SK-N-SH (cell line): ENCODE results near the gene MYOG. TPM values are rescaled to one million over a fixed set of nuclear protein-coding genes. Genes with fewer than 3 reads are reported as not detected.

Source experiments
- CTCF ChIA-PET: fragments of 300-600, 350-600 bp; formaldehyde crosslinking; extraction: SDS; loops from one replicate; lab custom pipeline; 2021; lab: Yijun Ruan, JAX
- POLR2A ChIA-PET: fragments of 350-600 bp; sonication (Branson Sonifier 250); formaldehyde crosslinking; extraction: SDS; loops from one replicate; lab custom pipeline; 2020; ENCODE audit warnings: antibody characterized with exemption, inconsistent platforms; lab: Yijun Ruan, JAX
- DNase-seq: peaks from one replicate; pipeline ENCODE4 v3.0.0; 2012
- H2AFZ ChIP-seq: fragments of 200-600 bp; sonication (generic); 2 replicates; pipeline ENCODE4 v1.8.1; 2016; ENCODE audit warnings: antibody characterized with exemption, mild to moderate bottlenecking, low read depth
- H3F3A ChIP-seq: fragments of 200-600 bp; sonication (generic); replicated peaks from 2 replicates; pipeline ENCODE3; 2016; ENCODE audit warnings: antibody characterized with exemption, mild to moderate bottlenecking; ENCODE audit not compliant: insufficient read depth
- H3K27ac ChIP-seq, 2 experiments: fragments of 200-500 bp in 1 of 2; fragments of 200-600 bp in 1 of 2; sonication (Bioruptor generic) in 1 of 2; sonication (generic), shearing (Covaris generic) in 1 of 2; 2 replicates each; pipeline versions ENCODE4 v1.5.1 to v1.6.1; 2014 to 2016; ENCODE audit warnings: low read depth in 2 of 2, inconsistent platforms in 1 of 2, low read length in 1 of 2, mild to moderate bottlenecking in 1 of 2, mixed read lengths in 1 of 2
- H3K27me3 ChIP-seq: fragments of 200-600 bp; sonication (generic), shearing (Covaris generic); 2 replicates; pipeline ENCODE4 v1.6.1; 2016; ENCODE audit warnings: mixed run types; ENCODE audit not compliant: insufficient read depth
- H3K36me3 ChIP-seq, 2 experiments: fragments of 200-500 bp in 1 of 2; fragments of 200-600 bp in 1 of 2; sonication (Bioruptor generic) in 1 of 2; sonication (generic) in 1 of 2; replicated peaks in 1 of 2; 2 replicates each; pipeline versions ENCODE3 to v1.5.1; 2014 to 2016; ENCODE audit warnings: low read length in 1 of 2, mild to moderate bottlenecking in 1 of 2; ENCODE audit not compliant: insufficient read depth in 2 of 2, control insufficient read depth in 1 of 2
- H3K4me1 ChIP-seq, 2 experiments: fragments of 200-500 bp in 1 of 2; fragments of 200-600 bp in 1 of 2; sonication (Bioruptor generic) in 1 of 2; sonication (generic), shearing (Covaris generic) in 1 of 2; 2 replicates each; pipeline versions ENCODE4 v1.5.1 to v1.6.1; 2014 to 2016; ENCODE audit warnings: low read depth in 1 of 2, low read length in 1 of 2, mixed run types in 1 of 2; ENCODE audit not compliant: insufficient read depth in 2 of 2, control insufficient read depth in 1 of 2
- H3K4me2 ChIP-seq: fragments of 200-600 bp; sonication (generic), shearing (Covaris generic); 2 replicates; pipeline ENCODE4 v1.6.1; 2017; ENCODE audit warnings: mixed run types
- H3K4me3 ChIP-seq, 2 experiments: fragments of 200-500 bp in 1 of 2; fragments of 200-600 bp in 1 of 2; sonication (Bioruptor generic) in 1 of 2; sonication (generic), shearing (Covaris generic) in 1 of 2; 2 replicates each; pipeline versions ENCODE4 v1.5.1 to v1.8.1; 2014 to 2016; ENCODE audit warnings: low read depth in 2 of 2, inconsistent platforms in 1 of 2, low read length in 1 of 2, mild to moderate bottlenecking in 1 of 2, mixed read lengths in 1 of 2, moderate library complexity in 1 of 2
- H3K79me2 ChIP-seq: fragments of 200-600 bp; sonication (generic); 2 replicates; pipeline ENCODE4 v1.8.1; 2017; ENCODE audit warnings: mild to moderate bottlenecking; ENCODE audit not compliant: insufficient read depth
- H3K9ac ChIP-seq: fragments of 200-600 bp; sonication (generic); 2 replicates; pipeline ENCODE4 v1.6.1; 2017; ENCODE audit warnings: mixed run types
- H3K9me2 ChIP-seq: fragments of 200-600 bp; sonication (generic); 2 replicates; pipeline ENCODE4 v1.6.1; 2017; ENCODE audit warnings: mixed run types
- H3K9me3 ChIP-seq: fragments of 200-600 bp; sonication (generic); 2 replicates; pipeline ENCODE4 v1.6.1; 2017; ENCODE audit warnings: mixed run types, mild to moderate bottlenecking, moderate library complexity
- H4K20me1 ChIP-seq: fragments of 200-600 bp; sonication (generic); 2 replicates; pipeline ENCODE4 v1.6.1; 2017; ENCODE audit warnings: mild to moderate bottlenecking, mixed run types; ENCODE audit not compliant: insufficient read depth
- FOSL2 ChIP-seq: IDR thresholded peaks from 2 replicates; pipeline ENCODE4 v1.4.0; 2012; ENCODE audit warnings: low read depth, mild to moderate bottlenecking, moderate library complexity, borderline replicate concordance
- FOXJ3 ChIP-seq: sonication (generic); formaldehyde crosslinking; IDR thresholded peaks from 2 replicates; pipeline ENCODE4 v1.5.1; 2020; ENCODE audit warnings: mild to moderate bottlenecking, missing genetic modification reagents
- GABPA ChIP-seq: IDR thresholded peaks from 2 replicates; pipeline ENCODE4 v1.4.0; 2012; ENCODE audit warnings: low read depth, mild to moderate bottlenecking
- GATA2 ChIP-seq: sonication (generic); formaldehyde crosslinking; IDR thresholded peaks from 2 replicates; pipeline ENCODE4 v1.5.0; 2020; ENCODE audit warnings: mild to moderate bottlenecking, missing genetic modification reagents
- JUND ChIP-seq: IDR thresholded peaks from 2 replicates; pipeline ENCODE4 v1.4.0; 2012
- RCOR1 ChIP-seq: fragments of 150-350 bp; IDR thresholded peaks from 2 replicates; pipeline ENCODE4 v1.6.1; 2017; ENCODE audit warnings: antibody characterized with exemption, low read length
- REST ChIP-seq: IDR thresholded peaks from 2 replicates; pipeline ENCODE4 v1.6.1; 2012; ENCODE audit warnings: mild to moderate bottlenecking, low read depth, low read length, moderate library complexity
- TCF12 ChIP-seq: IDR thresholded peaks from 2 replicates; pipeline ENCODE4 v1.4.0; 2012
- YY1 ChIP-seq: IDR thresholded peaks from 2 replicates; pipeline ENCODE4 v1.4.0; 2012; ENCODE audit warnings: low read depth, mild to moderate bottlenecking
- WGBS: methylation state at CpG from one replicate; pipeline ENCODE4 v1.1.6; 2017; ENCODE audit warnings: low lambda C conversion rate; 5-methylcytosine and 5-hydroxymethylcytosine counted together
- polyA plus RNA-seq, 3 experiments: library from polyadenylated mRNA; depleted of rRNA; stranded (reverse); fragments of >200 nt; gene quantifications; 2 replicates each; pipeline ENCODE4 v1.2.3, GENCODE V29; 2012
- TF ChIP-seq, protein P1 (sequence below): fragments of 200-600 bp; sonication (generic); IDR thresholded peaks from 2 replicates; pipeline ENCODE4 v1.6.1; 2017; ENCODE audit warnings: antibody characterized with exemption, mild to moderate bottlenecking, moderate library complexity
- TF ChIP-seq, protein P2 (sequence below): IDR thresholded peaks from 2 replicates; pipeline ENCODE4 v1.4.0; 2012; ENCODE audit warnings: low read depth, borderline replicate concordance
- TF ChIP-seq, protein P3 (sequence below): IDR thresholded peaks from 2 replicates; pipeline ENCODE4 v1.4.0; 2012; ENCODE audit warnings: low read depth, borderline replicate concordance

The MYOG gene
- polyA plus RNA-seq, 1 of the 3 experiments (the other 2 are of a cell fraction), result not detected

DNA sequence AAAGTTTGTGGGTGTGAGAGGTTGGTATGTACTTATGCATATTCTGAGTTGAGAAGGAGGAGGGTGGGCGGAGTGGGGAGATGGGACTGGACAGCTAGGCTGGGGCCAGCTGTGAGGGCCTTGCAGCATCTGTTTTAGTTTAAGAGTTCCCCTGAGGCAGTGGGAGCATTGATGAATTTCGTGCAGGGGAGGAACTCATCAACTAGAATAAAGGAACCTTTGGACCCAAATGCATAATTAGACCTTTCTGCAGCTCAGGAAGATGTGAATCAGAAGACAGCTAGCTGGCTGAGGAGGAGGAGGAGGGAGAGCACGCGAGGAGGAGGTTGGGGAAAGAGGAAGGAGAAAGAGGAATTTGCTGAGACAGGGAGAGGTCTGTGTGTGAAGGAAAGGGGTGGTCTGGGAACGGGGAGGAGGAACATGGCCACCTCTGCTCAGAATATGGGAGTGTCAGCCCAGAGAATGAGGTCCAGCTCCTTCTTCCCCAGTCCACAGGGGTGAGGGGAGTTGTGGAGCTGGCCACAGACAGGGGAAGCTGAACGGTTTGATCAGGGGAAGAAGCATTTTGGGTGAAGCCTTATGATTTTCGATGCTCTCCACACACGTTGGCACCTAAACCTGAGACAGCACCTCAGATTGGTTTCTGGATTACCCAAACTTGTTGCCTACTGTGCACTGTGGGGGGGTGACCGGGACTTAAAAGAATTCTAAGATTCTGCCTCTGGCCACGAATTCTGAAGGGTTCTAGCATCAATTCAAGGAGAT is 27.7 kb downstream of the MYOG start:
- H2AFZ ChIP-seq, result no peak overlapping the region
- no peaks in the 10 kb centered on the region for H4K20me1 ChIP-seq
- ChIA-PET POLR2A (no interaction called here), CTCF (interaction anchor here (1.1 to 13.2 kb wide), 8 partner anchors 9 to 163 kb away, joined by 3 to 131 read pairs (median 11); no protein-coding TSS in a partner anchor)
- H3K36me3 ChIP-seq, result no peaks in the 10 kb centered on the region
- H3K9me2 ChIP-seq, result no peaks in the 10 kb centered on the region
- no peak overlapping the region for H3K27ac ChIP-seq
- DNase-seq, result peak; percentile 83
- H3F3A ChIP-seq, result no peaks in the 10 kb centered on the region
- peaks cover 0 to 22% of the 10 kb centered on the region in 2 experiments; a peak in 1 of 4 replicates for H3K4me1 ChIP-seq
- 45% methylated on average over 10 of the region's 10 CpGs for WGBS
- no peaks in the 10 kb centered on the region for H3K79me2 ChIP-seq
- no peak overlapping the region for H3K9ac ChIP-seq
- H3K27me3 ChIP-seq, result no peaks in the 10 kb centered on the region
- TF ChIP-seq, protein P1, sequence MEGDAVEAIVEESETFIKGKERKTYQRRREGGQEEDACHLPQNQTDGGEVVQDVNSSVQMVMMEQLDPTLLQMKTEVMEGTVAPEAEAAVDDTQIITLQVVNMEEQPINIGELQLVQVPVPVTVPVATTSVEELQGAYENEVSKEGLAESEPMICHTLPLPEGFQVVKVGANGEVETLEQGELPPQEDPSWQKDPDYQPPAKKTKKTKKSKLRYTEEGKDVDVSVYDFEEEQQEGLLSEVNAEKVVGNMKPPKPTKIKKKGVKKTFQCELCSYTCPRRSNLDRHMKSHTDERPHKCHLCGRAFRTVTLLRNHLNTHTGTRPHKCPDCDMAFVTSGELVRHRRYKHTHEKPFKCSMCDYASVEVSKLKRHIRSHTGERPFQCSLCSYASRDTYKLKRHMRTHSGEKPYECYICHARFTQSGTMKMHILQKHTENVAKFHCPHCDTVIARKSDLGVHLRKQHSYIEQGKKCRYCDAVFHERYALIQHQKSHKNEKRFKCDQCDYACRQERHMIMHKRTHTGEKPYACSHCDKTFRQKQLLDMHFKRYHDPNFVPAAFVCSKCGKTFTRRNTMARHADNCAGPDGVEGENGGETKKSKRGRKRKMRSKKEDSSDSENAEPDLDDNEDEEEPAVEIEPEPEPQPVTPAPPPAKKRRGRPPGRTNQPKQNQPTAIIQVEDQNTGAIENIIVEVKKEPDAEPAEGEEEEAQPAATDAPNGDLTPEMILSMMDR, result no peak
- peak; percentile 74; the same call in 1 of the 2 replicates for TF ChIP-seq RCOR1
- TF ChIP-seq, protein P2, sequence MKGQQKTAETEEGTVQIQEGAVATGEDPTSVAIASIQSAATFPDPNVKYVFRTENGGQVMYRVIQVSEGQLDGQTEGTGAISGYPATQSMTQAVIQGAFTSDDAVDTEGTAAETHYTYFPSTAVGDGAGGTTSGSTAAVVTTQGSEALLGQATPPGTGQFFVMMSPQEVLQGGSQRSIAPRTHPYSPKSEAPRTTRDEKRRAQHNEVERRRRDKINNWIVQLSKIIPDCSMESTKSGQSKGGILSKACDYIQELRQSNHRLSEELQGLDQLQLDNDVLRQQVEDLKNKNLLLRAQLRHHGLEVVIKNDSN, result no peak
- TF ChIP-seq YY1, result no peak
- TF ChIP-seq FOXJ3, result no peak
- TF ChIP-seq REST, result no peak
- peak; percentile 30; the same call in 1 of the 2 replicates for TF ChIP-seq TCF12
- no peak for TF ChIP-seq FOSL2
- TF ChIP-seq JUND, result no peak
- TF ChIP-seq, protein P3, sequence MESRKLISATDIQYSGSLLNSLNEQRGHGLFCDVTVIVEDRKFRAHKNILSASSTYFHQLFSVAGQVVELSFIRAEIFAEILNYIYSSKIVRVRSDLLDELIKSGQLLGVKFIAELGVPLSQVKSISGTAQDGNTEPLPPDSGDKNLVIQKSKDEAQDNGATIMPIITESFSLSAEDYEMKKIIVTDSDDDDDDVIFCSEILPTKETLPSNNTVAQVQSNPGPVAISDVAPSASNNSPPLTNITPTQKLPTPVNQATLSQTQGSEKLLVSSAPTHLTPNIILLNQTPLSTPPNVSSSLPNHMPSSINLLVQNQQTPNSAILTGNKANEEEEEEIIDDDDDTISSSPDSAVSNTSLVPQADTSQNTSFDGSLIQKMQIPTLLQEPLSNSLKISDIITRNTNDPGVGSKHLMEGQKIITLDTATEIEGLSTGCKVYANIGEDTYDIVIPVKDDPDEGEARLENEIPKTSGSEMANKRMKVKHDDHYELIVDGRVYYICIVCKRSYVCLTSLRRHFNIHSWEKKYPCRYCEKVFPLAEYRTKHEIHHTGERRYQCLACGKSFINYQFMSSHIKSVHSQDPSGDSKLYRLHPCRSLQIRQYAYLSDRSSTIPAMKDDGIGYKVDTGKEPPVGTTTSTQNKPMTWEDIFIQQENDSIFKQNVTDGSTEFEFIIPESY, result no peak
- no peak for TF ChIP-seq GABPA
- TF ChIP-seq GATA2 (CRISPR knock-in tag), result 0 out of 2 replicates have a peak, but pooled peaks have one; percentile 16
- no peak overlapping the region for H3K4me3 ChIP-seq
- no peaks in the 10 kb centered on the region for H3K9me3 ChIP-seq
- no peak overlapping the region for H3K4me2 ChIP-seq
